GM12891 (cell line): Measurements from ENCODE around the gene GAPDHS.

Experiments used
- DNase-seq: peaks from one replicate; pipeline ENCODE4 v3.0.0; 2011; ENCODE audit warnings: low spot score; ENCODE audit not compliant: insufficient read length
- FAIRE-seq: peaks from 2 replicates; lab custom pipeline; 2011; peaks lifted over from hg19 to GRCh38; lab: Jason Lieb, UNC
- PAX5 ChIP-seq: IDR thresholded peaks from 2 replicates; pipeline ENCODE4 v1.6.1; 2011; ENCODE audit warnings: low read length, moderate library complexity, mild to moderate bottlenecking; ENCODE audit not compliant: insufficient read depth, severe bottlenecking
- POLR2A ChIP-seq: IDR thresholded peaks from 2 replicates; pipeline ENCODE4 v1.6.1; 2011; ENCODE audit warnings: low read depth, low read length, control low read depth
- POLR2AphosphoS5 ChIP-seq: IDR thresholded peaks from 2 replicates; pipeline ENCODE4 v1.6.1; 2011; ENCODE audit warnings: low read depth, low read length, control low read depth
- POU2F2 ChIP-seq: IDR thresholded peaks from 2 replicates; pipeline ENCODE4 v1.6.1; 2011; ENCODE audit warnings: low read depth, mild to moderate bottlenecking, control low read depth, low read length, moderate library complexity
- SPI1 ChIP-seq: IDR thresholded peaks from 2 replicates; pipeline ENCODE4 v1.6.1; 2011; ENCODE audit warnings: low read depth, low read length, control low read depth
- TAF1 ChIP-seq: IDR thresholded peaks from 2 replicates; pipeline ENCODE4 v1.6.1; 2011; ENCODE audit warnings: low read depth, low read length, control low read depth

GAPDHS gene

DNA sequence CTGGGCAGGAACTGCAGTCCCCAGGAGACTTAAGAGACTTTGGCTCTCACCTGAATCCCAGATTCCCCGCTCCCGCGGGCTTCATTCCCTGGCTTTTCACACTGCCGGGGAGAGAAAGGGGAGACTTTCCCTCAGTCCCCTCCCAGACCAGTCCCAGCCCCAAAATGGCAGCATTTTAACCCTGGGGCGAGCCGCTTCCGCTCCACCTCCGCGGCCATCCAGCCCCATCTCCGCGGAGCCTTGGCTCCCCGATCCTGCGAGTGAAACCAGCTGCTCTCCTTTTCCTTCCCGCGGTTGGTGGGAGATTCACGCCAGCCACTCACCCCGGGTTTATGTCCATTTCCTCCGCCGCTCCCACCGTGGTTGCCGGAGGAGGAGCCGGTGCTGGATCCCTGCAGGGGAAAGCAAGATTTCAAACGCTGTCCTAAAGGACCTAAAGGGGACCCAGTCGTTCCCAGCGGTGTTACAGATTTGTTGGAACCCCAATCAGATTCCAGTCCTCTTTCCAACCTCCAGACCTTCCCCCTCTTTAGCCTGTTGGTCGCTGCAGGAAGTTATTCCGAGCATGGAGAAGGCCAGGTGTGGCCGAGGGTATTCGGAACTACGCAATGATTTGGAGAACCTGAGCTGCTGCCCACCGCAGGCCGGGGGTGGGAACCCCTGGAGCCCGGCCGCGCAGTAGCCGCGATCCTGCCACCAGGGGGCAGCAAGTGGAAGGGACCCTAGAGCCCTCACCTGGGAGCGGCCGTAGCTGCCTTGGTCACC, 23.2 kb upstream of the GAPDHS start:
- TF ChIP-seq POU2F2 (no peak), PAX5 (no peak), SPI1 (no peak), POLR2AphosphoS5 (no peak; the same call in 1 of the 2 replicates), TAF1 (peak; percentile 88), POLR2A (peak; percentile 61)
- FAIRE-seq (peak; percentile 92), DNase-seq (peak; percentile 93)

DNA sequence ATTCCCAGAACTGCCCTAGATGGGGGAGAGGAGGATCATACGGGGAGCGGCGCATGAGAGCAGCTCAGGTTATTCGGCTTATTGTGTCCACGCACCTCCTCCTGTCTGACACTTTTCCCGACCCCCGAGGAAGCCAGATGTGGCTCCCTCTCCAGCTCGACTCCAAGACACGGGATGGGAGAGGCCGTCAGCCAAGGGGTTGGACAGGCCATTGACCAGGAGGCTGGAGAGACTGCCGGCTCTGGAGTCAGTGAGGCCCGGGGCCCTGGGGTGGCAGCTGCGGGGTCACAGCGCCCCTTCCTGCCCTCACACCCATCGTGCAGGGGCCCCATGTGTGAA, 22.7 kb upstream of the GAPDHS start:
- no peak for DNase-seq
- FAIRE-seq, result no peak

DNA sequence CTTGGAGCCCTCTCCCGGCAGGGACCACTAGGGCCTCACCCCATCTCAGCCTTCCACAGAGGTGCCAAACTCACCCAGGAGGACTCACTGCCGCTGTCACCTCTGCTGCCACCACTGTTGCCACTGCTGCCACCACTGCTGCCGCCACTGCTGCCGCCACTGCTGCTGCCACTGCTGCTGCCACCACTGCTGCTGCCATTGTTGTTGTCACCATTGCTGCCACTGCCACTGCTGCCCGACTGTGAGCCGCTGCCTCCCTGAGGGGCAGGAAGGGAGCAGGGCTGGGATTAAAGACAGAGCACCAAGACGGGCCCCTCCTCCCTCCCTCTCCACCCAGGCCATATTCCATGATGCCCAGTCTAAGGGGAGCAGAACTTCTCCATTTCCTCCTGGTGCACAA, 21.9 kb upstream of the GAPDHS start:
- no peak for DNase-seq
- TF ChIP-seq TAF1 (no peak), PAX5 (no peak), POLR2AphosphoS5 (no peak), POLR2A (no peak), POU2F2 (no peak), SPI1 (no peak)
- no peak for FAIRE-seq

More for the DNA sequence above, 22.7 kb upstream of the GAPDHS start:
- TF ChIP-seq PAX5 (no peak), POLR2AphosphoS5 (no peak), TAF1 (no peak), POLR2A (no peak), SPI1 (no peak), POU2F2 (no peak)

DNA sequence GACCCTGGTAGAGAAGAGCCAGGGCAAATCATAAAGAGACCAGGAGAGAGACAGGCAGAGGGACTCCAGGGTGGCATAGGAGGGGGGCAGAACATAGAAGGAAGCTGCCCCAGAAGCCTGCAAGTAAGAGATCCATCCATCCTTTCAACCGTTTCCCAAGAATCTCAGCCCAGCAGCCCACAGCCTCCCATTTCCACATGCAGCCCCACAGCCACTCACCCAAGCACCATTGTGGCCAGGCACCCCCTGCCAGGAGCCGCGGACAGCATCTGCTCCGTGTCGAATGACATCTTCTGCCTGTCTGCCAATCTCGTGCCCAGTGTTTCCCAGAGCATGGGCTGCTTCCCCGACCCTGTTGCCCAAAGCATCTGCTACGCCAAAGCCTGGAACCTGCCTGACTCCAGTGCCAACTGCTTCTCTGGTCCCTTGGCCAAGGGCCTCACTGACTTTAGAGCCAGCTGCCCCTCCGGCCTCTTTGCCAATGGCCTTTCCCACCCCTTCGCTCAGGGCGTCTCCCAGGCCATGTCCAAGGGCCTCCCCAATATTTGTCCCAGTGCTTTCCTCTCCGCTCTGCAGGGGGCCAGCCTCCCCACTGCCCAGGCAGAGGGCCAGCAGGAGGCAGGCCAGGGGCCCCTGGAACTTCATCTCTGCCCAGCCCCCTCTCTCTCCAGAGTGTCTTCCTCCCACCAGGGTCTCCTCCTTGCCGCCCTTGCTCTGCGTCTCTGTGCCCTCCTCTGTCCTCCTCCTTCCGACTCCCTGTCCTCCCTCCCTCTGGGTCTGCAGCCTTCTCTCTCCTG, 20.2 kb upstream of the GAPDHS start:
- FAIRE-seq (no peak), DNase-seq (no peak)
- TF ChIP-seq POLR2AphosphoS5 (no peak), POLR2A (no peak), PAX5 (no peak), SPI1 (no peak), TAF1 (no peak), POU2F2 (no peak)

DNA sequence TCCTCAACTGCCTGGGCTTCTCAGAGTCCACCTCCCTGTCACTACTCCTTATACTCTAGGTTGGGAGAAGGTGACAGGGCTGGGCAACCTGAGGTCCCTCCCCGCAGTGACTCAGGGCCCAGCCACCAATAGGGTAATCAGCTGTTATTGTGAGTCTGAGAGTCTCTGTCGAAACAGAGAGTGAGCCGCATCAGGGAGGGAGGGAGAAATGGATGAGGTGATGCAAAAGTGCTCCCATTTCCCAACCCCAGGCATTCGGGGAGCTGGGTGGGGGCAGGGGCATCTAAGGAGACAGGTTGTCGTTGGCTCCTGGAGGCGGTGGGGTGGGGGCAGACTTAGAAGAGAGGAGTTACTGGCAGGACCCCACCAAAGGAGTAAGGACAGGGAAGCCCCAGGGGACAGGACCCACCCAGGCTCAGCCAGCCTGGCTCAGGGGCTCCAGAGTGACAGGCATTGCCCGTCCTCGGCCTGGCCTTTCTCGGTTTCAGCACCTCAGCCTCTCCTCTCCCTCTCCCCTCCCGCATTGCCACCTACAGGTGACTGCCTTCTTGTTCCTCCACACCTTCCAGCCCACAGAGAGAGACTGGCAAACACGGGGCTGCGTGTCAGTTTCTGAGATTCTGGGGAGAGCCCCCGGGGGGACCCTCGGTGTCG, 19.5 kb upstream of the GAPDHS start, which contains the start of gene DMKN:
Gene DMKN (minus strand): TSS at position 22 of the 654 bp plus-strand sequence. CDS start 174 bp downstream, outside the sequence.
- no peak for DNase-seq
- FAIRE-seq, result no peak
- TF ChIP-seq SPI1 (no peak), POLR2A (no peak), POLR2AphosphoS5 (no peak), TAF1 (no peak), PAX5 (no peak), POU2F2 (no peak)

DNA sequence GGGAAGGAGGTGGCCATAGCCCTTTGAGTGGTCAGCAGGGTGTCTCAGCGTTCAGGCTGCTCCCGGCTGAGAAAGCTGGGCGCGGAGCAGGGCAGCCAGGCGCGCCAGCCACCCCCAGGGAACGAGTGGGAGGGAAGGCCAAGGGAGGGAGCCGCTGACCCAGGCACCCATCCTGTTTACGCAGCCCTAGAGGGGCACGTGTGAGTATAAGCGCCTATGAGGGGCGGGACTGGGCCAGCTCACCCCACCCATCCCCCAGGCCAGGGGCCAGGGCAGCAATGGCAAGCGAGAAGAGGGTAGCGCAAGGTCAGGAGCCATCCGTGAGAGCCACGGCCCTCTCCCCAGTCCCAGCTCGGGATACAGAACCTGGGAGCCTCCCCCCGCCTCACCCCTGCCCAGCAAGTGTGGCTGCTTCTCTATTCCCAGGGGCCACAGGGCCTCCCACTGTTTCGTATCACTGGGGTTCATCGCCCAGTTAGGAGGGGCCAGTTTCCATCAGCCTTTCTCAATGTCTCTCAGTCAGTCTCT, 18.9 kb upstream of the GAPDHS start:
- DNase-seq, result no peak
- no peak for FAIRE-seq
- TF ChIP-seq PAX5 (no peak), TAF1 (no peak), POLR2AphosphoS5 (no peak), SPI1 (no peak), POLR2A (no peak), POU2F2 (no peak)

DNA sequence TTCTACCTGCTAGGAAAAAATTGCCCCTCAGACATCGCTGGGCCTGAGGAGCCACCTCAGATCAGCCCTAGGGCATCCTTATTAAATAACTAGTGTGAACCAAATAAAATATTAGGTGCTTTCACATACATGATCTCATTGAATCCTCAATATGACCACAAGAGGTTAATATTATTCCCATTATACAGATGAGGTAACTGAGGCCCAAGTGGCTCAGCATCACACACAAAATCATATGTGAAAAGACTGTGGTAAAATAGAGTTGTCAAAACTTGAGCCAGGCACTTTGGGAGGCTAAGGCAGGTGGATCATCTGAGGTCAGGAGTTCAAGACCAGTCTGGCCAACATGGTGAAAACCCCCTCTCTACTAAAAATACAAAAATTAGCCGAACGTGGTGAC, 16.9 kb upstream of the GAPDHS start:
- DNase-seq (no peak), FAIRE-seq (no peak)
- no peak for TF ChIP-seq POU2F2
- no peak for TF ChIP-seq TAF1
- TF ChIP-seq POLR2AphosphoS5, result no peak
- TF ChIP-seq POLR2A, result no peak
- TF ChIP-seq PAX5, result no peak
- TF ChIP-seq SPI1, result no peak

DNA sequence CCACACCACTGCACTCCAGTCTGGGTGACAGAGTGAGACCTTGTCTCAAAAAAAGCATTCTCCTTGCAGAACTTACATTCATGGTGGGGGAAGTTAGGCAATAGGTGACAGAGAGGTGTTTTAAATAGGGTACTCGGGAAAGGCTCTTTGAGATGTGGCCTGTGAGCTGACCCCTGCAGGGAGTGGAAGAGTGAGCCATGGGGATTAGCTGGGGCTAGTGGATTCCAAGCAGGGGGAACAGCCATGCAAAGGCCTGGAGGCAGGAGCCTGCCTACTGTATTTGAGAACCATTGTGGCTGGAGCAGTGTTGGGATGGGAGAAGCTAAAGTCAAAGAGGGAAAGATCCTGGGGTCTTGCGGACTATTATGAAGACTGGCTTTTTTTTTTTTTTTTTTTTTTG, 15.9 kb upstream of the GAPDHS start:
- FAIRE-seq, result no peak
- TF ChIP-seq POLR2AphosphoS5 (no peak), SPI1 (no peak), TAF1 (no peak), POU2F2 (no peak), PAX5 (no peak), POLR2A (no peak)
- DNase-seq, result no peak

DNA sequence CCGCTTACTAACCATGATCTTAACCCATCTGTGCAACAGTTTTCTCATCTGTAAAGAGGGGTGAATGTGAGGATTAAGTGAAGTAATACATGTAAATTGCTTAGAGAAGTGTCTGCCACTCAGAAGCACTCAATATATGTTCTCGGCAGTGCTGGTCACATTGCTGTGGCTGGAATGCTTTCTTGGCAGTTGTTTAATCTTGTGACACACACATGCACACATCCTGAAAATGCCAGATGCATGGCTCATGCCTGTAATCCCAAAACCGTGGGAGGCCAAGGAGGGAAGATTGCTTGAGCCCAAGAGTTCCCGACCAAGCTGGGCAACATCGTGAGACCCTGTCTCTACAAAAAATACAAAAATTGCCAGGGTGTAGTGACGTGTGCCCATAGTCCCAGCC, 14.9 kb upstream of the GAPDHS start:
- TF ChIP-seq POLR2AphosphoS5, result no peak
- no peak for TF ChIP-seq TAF1
- no peak for TF ChIP-seq POLR2A
- no peak for TF ChIP-seq PAX5
- TF ChIP-seq SPI1, result no peak
- no peak for TF ChIP-seq POU2F2
- FAIRE-seq (no peak), DNase-seq (no peak)
